Thyroid gland (tissue), 4 donors: ENCODE data around the gene ABTB2.

Experiments
- POLR2A ChIP-seq, 2 donors: fragments of 450-650 bp; IDR thresholded peaks; one replicate each; pipeline ENCODE4 v1.6.1; 2017; ENCODE audit warnings: antibody characterized with exemption in 2 of 2, mild to moderate bottlenecking in 2 of 2, moderate library complexity in 1 of 2
- TF ChIP-seq, protein P1 (sequence below), 6 experiments: fragments of 200-600 bp in 3 of 6; fragments of 450-650 bp in 3 of 6; sonication (generic) in 3 of 6; IDR thresholded peaks; one replicate each; pipeline ENCODE4 v1.5.1; 2016 to 2019; ENCODE audit warnings: antibody characterized with exemption in 6 of 6, mild to moderate bottlenecking in 2 of 6, inconsistent platforms in 1 of 6, moderate library complexity in 1 of 6

GRCh38 chr11:34128824-34129223, 229.0 kb downstream of the ABTB2 start:
- no peak for TF ChIP-seq POLR2A (IDR thresholded peaks at IDR 0.05)
- TF ChIP-seq, protein P1, sequence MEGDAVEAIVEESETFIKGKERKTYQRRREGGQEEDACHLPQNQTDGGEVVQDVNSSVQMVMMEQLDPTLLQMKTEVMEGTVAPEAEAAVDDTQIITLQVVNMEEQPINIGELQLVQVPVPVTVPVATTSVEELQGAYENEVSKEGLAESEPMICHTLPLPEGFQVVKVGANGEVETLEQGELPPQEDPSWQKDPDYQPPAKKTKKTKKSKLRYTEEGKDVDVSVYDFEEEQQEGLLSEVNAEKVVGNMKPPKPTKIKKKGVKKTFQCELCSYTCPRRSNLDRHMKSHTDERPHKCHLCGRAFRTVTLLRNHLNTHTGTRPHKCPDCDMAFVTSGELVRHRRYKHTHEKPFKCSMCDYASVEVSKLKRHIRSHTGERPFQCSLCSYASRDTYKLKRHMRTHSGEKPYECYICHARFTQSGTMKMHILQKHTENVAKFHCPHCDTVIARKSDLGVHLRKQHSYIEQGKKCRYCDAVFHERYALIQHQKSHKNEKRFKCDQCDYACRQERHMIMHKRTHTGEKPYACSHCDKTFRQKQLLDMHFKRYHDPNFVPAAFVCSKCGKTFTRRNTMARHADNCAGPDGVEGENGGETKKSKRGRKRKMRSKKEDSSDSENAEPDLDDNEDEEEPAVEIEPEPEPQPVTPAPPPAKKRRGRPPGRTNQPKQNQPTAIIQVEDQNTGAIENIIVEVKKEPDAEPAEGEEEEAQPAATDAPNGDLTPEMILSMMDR (IDR thresholded peaks at IDR 0.05): no peak
